RWPE1 (cell line): ENCODE results near the gene SLC25A53.

Experiments used
- CTCF ChIA-PET: fragments of 350-600 bp; sonication (Branson Sonifier 250); formaldehyde crosslinking; extraction: SDS; loops from one replicate; lab custom pipeline; 2021; lab: Yijun Ruan, JAX
- POLR2A ChIA-PET: fragments of 400-600 bp; formaldehyde crosslinking; extraction: SDS; loops from one replicate; lab custom pipeline; 2020; ENCODE audit warnings: antibody characterized with exemption; ENCODE audit not compliant: low non-redundant PET; lab: Yijun Ruan, JAX
- DNase-seq: peaks from one replicate; pipeline ENCODE4 v3.0.0; 2012; ENCODE audit warnings: low spot score
- H3K27ac ChIP-seq: fragments of 450-650 bp; 2 replicates; pipeline ENCODE4 v1.5.1; 2017
- TF ChIP-seq, protein P1 (sequence below): fragments of 450-650 bp; conservative IDR thresholded peaks from 2 replicates; pipeline ENCODE4 v1.5.1; 2017; ENCODE audit warnings: low read depth, mild to moderate bottlenecking

Gene SLC25A53

DNA sequence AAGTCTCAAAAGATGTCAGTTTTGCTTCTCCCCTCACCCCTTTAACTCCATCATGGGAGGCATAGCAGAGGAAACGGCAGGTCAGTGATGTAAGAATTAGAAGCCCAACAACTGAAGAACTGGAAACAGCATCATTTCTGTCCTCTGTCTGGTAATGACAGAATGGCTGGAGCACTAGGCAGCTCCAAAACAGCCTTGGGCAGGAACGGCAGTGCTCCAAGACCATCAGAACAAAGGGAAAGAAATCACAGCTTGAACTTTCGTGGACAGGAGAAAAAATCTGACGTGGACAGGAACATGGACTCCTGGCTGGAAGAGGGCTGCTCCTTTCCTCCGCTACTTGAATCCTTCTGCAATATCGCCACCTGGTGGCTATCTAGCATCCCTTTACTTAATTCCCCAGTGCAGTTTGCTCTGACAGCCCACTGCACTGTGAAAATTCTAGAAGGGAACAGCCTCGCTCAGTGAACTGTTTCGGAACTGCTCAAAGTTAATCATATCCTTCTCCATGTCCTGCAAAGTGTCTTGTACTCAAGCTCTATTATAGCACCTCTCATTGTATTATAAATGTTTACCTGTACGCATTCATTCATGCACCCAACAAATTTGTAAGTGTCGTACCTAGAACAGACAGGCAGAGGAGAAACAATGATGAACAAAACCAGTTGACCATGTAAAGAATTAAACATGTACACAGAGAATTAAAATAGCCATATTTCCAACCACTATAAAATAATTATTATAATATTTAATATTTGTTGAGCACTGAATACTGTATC lies 20.4 kb downstream of the SLC25A53 start:
- POLR2A ChIA-PET = no interaction called here
- TF ChIP-seq, protein P1, sequence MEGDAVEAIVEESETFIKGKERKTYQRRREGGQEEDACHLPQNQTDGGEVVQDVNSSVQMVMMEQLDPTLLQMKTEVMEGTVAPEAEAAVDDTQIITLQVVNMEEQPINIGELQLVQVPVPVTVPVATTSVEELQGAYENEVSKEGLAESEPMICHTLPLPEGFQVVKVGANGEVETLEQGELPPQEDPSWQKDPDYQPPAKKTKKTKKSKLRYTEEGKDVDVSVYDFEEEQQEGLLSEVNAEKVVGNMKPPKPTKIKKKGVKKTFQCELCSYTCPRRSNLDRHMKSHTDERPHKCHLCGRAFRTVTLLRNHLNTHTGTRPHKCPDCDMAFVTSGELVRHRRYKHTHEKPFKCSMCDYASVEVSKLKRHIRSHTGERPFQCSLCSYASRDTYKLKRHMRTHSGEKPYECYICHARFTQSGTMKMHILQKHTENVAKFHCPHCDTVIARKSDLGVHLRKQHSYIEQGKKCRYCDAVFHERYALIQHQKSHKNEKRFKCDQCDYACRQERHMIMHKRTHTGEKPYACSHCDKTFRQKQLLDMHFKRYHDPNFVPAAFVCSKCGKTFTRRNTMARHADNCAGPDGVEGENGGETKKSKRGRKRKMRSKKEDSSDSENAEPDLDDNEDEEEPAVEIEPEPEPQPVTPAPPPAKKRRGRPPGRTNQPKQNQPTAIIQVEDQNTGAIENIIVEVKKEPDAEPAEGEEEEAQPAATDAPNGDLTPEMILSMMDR = peak; percentile 56
- peak; percentile 55 for DNase-seq
- no peak overlapping the region for H3K27ac ChIP-seq
- CTCF ChIA-PET = interaction anchor here (0.6 kb wide), 3 partner anchors 8 to 228 kb away, joined by 3 to 5 read pairs (median 4); no protein-coding TSS in a partner anchor

DNA sequence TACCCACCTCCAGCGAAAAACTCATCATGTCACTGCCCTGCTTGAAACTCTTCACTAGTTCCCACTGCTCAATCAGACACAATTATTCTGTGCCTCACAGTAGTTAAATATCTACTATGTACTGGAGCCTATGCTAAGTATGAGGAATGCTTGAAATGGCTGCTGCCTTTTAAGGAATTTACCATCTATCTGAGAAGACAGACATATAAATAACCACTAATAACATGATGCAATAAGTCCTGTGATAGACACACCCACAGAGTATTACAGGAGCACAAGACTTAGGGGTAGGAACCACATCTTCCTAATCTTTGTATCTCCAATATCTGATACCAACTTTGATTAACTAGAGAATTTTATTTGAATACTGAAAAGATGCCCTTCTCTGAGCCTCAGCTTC lies 21.1 kb downstream of the SLC25A53 start:
- TF ChIP-seq, protein P1 = no peak
- DNase-seq = no peak
- no peak overlapping the region for H3K27ac ChIP-seq
- ChIA-PET CTCF (interaction anchor here (0.6 kb wide), 3 partner anchors 8 to 227 kb away, joined by 3 to 5 read pairs (median 4); no protein-coding TSS in a partner anchor), POLR2A (no interaction called here)

DNA sequence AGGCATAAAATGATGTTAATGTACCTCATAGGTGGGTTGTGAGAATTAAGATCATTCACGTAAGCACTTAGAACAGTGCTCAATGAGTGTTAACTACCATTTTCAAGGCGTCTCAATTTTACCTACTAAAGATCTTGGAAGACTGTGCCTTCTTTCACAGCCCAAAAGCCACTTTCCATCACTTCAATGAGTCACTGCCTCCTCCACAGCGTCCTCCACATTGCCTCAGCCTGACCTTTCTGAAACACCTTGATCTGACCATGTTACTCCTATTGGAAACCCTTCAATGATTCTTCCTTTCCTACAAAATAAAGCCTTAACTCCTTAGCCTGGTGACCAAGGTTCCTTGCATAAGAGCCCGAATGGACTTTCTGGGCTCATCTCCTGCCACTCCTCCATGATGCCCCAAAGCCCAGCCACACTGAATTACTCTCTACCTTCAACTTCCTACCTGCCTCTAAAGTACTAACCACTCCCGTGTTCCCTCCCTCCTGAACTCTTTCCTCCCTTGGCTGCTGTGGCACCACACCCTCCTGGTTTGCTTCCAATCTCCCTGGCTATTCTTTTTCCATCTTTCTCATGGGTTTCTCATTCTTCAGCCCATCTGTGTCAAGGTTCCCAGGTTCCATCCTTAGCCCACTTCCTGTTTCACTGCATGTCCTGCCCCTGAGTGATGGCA lies 22.1 kb downstream of the SLC25A53 start:
- ChIA-PET CTCF (no interaction called here), POLR2A (no interaction called here)
- no peak for DNase-seq
- no peak overlapping the region for H3K27ac ChIP-seq
- TF ChIP-seq, protein P1 = no peak

DNA sequence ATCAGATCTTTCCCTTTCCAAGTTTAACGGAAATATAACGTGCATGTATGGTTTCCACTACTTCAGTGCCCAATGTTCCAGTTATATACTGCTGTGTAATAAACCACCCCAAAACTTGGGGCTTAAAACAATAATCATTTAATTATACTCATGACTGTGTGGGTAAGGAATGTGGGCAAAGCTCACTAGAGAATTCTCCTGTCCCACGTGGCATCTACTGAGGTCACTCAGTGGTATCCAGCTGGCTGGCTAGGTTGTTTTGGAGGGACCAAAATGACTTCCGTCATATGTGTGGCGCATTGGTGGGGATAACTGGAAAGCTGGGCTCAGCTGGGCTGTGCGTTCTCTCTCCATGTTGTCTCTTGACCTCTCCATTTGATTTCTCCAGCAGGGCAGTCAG lies 26.0 kb downstream of the SLC25A53 start:
- ChIA-PET CTCF (no interaction called here), POLR2A (no interaction called here)
- no peak overlapping the region for H3K27ac ChIP-seq
- DNase-seq = no peak
- TF ChIP-seq, protein P1 = no peak

DNA sequence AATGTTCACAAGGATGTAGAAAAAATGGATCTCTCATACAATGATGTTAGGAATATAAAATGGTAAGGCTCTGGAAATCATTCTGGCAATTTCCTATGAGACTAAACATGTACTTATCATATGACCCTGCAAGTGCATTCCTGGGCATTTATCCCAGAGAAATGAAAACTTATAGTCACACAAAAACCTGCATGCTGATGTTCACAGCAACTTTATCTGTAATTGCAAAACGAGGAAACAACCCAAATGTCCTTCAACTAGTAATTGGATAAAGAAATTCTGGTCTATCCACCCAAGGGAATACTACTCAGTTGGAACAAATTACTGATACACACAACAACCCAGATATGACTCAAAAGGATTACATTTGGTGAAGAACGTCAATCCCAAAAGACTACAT lies 30.0 kb downstream of the SLC25A53 start:
- CTCF ChIA-PET = no interaction called here
- DNase-seq = no peak
- POLR2A ChIA-PET = no interaction called here
- H3K27ac ChIP-seq = no peak overlapping the region
- TF ChIP-seq, protein P1 = no peak

DNA sequence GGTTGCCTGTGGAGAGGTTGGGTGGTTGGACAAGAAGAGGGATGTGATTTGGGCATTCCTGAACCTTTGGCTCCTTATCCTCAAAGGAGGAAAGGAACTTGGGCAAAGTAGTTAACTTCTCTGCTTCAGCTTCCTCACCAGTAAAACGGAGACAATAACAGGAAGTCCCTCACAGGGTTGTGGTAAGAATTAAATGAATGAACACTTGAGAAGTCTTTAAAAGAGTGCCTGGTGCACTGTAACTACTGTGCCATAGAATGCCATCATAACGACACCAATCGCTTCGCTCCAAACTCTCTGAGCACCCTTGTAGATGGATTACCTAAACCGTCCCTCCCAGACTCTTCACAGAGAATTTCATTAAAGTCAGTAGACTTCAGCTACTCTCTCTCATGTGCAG lies 34.0 kb downstream of the SLC25A53 start:
- DNase-seq = no peak

More for the DNA sequence above, 34.0 kb downstream of the SLC25A53 start:
- no peak overlapping the region for H3K27ac ChIP-seq
- ChIA-PET CTCF (interaction anchor here (0.6 kb wide), 1 partner anchor 23 kb away, joined by 4 read pairs; no protein-coding TSS in a partner anchor), POLR2A (no interaction called here)
- TF ChIP-seq, protein P1 = no peak
